ENCODE measurements around the gene FAM53A. TPM values are rescaled to one million over a fixed set of nuclear protein-coding genes. Genes with fewer than 3 reads are reported as not detected.

The FAM53A gene
- total and polyA plus RNA-seq, 2 of the 4 experiments (the other 2 are of a cell fraction), result 2.0 to 3.1 TPM

- Histone ChIP-seq H2AK5ac (ENCODE audit: low read depth, low read length) (no peak overlapping the region), H3K4me3 (ENCODE audit: insufficient read depth, low read depth, low read length) (no peak overlapping the region), H3K36me3 (ENCODE audit: control insufficient read depth, insufficient read depth, low read length) (no peaks in the 10 kb centered on the region), H2BK20ac (ENCODE audit: low read depth, low read length) (no peak overlapping the region), H2BK5ac (ENCODE audit: low read depth, low read length, poor library complexity, severe bottlenecking) (no peak overlapping the region), H4K91ac (ENCODE audit: insufficient read depth, low read depth, low read length) (no peak overlapping the region), H3K18ac (ENCODE audit: low read depth, low read length) (no peak overlapping the region), H2AK9ac (replicated peaks; ENCODE audit: low read depth, low read length, poor library complexity) (no peak overlapping the region), H4K5ac (ENCODE audit: low read depth, low read length) (no peak overlapping the region), H3K23ac (ENCODE audit: low read depth, low read length) (no peak overlapping the region), H3K9me3 (ENCODE audit: control insufficient read depth, insufficient read depth, low read length) (no peaks in the 10 kb centered on the region), H2AFZ (replicated peaks; ENCODE audit: low read length, poor library complexity) (no peak overlapping the region), H3K9ac (ENCODE audit: low read depth, low read length) (no peak overlapping the region), H3K14ac (replicated peaks; ENCODE audit: low read depth, low read length) (no peak overlapping the region), H3K79me1 (ENCODE audit: low read depth in 1 of 2, low read length in 2 of 2) (no peaks in the 10 kb centered on the region), H4K8ac (ENCODE audit: low read depth in 2 of 2, low read length in 2 of 2) (no peak overlapping the region), H3K4ac (ENCODE audit: low read depth, low read length) (no peak overlapping the region), H2BK15ac (ENCODE audit: low read depth, low read length) (no peak overlapping the region), H3K4me1 (ENCODE audit: control insufficient read depth, insufficient read depth, low read length) (no peaks in the 10 kb centered on the region), H3K27ac (ENCODE audit: insufficient read depth, low read length) (no peak overlapping the region), H3K27me3 (ENCODE audit: control insufficient read depth, insufficient read depth, low read length) (no peaks in the 10 kb centered on the region), H3K56ac (ENCODE audit: extremely low read depth, insufficient read depth, low read length) (no peak overlapping the region), H4K20me1 (ENCODE audit: insufficient read depth, low read length) (no peaks in the 10 kb centered on the region), H3K4me2 (ENCODE audit: low read depth, low read length) (no peak overlapping the region), H3K9me1 (ENCODE audit: insufficient read depth, low read length) (no peaks in the 10 kb centered on the region; the same call in 1 of the 2 replicates), H2BK120ac (ENCODE audit: low read depth, low read length) (no peak overlapping the region)
- no TSS peak for BruUV-seq (replicated peaks)
- intact Hi-C loops (cut with micrococcal nuclease), result no loop called here
- ChIA-PET CTCF (no interaction called here), POLR2A (ENCODE audit: unreplicated experiment) (no interaction called here)
- in situ Hi-C loops (cut with MboI; ENCODE audit: low sequenced_read_pairs), result no loop called here
- WGBS, 2 experiments (ENCODE audit: extremely low coverage in 2 of 2, insufficient read length in 1 of 2), result 87% methylated on average over 14 of the region's 20 CpGs; no CpG with 5 or more reads in 1 of the 2 experiments
- no peak for DNase-seq
- ATAC-seq (ENCODE audit: low read depth), result no peak
- TF ChIP-seq POLR2A (IDR thresholded peaks at IDR 0.05; ENCODE audit: low read depth, low read length) (no peak), NFE2L2 (IDR thresholded peaks at IDR 0.05; ENCODE audit: low read depth, low read length) (no peak), CTCF (conservative IDR thresholded peaks at IDR 0.05; ENCODE audit: low read depth, low read length) (no peak), RFX5 (IDR thresholded peaks at IDR 0.05; ENCODE audit: low read depth, low read length) (no peak), MXI1 (IDR thresholded peaks at IDR 0.05; ENCODE audit: borderline replicate concordance, low read depth, low read length) (no peak), CHD1 (IDR thresholded peaks at IDR 0.05; ENCODE audit: low read depth, low read length) (no peak), BHLHE40 (IDR thresholded peaks at IDR 0.05; ENCODE audit: low read depth, low read length) (no peak), FOS (IDR thresholded peaks at IDR 0.05; ENCODE audit: low read depth, low read length) (no peak), RAD21 (IDR thresholded peaks at IDR 0.05; ENCODE audit: low read length) (no peak), MAFK (IDR thresholded peaks at IDR 0.05; ENCODE audit: low read depth, low read length) (no peak), CEBPB (IDR thresholded peaks at IDR 0.05; ENCODE audit: low read depth, low read length) (no peak), RCOR1 (IDR thresholded peaks at IDR 0.05; ENCODE audit: insufficient replicate concordance, low read length) (no peak), USF2 (IDR thresholded peaks at IDR 0.05; ENCODE audit: low read depth, low read length) (no peak), MAZ (IDR thresholded peaks at IDR 0.05; ENCODE audit: borderline replicate concordance, low read depth, low read length) (no peak), ELK1 (IDR thresholded peaks at IDR 0.05; ENCODE audit: borderline replicate concordance, low read depth, low read length) (no peak), SMC3 (IDR thresholded peaks at IDR 0.05; ENCODE audit: low read depth, low read length) (no peak)
- dilution Hi-C loops (cut with HindIII; ENCODE audit: low sequenced_read_pairs, unreplicated experiment), result no loop called here
Measured at GRCh38 chr4:1673671-1674070, 10.4 kb downstream of the FAM53A start.
